SH-SY5Y (cell line): Measurements from ENCODE around the gene IL17C.

Source experiments
- GATA2 ChIP-seq: IDR thresholded peaks from 2 replicates; pipeline ENCODE4 v1.6.1; 2011; ENCODE audit warnings: mild to moderate bottlenecking, low read depth, low read length
- GATA3 ChIP-seq: IDR thresholded peaks from 2 replicates; pipeline ENCODE4 v1.6.1; 2011; ENCODE audit warnings: low read depth, mild to moderate bottlenecking, low read length, moderate library complexity

DNA sequence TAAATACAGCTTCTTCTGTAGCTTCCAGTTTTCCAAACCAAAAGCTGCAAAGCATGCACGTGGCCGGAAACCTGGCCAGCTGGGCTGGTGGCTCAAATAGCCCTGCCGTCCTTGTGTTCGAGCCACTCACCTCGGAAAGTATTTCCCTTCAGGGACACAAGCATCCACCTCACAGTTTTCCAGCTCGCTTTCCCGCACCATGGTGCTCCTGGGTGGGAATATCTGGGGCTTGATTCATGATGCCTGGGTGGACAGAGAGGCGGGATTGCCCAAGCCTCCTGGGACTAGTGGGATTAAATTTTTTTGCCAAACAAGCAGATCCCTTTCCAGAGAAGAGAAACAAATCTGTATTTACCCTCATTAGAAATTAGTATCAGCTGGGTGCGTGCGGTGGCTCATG is 31.6 kb downstream of the IL17C start:
- TF ChIP-seq GATA2 (no peak), GATA3 (no peak)
